HG02970 (cell line): ENCODE data around the gene DICER1.
"Not testable (repeated sequence)": the region's sequence is repeated elsewhere in the genome, so short reads cannot be mapped to it uniquely, and the experiment has no call there.

Experiments
- ATAC-seq: cut with Tn5 transposase; IDR thresholded peaks from one replicate; pipeline ENCODE4 v1.9.1; 2021; ENCODE audit warnings: mild to moderate bottlenecking, moderate library complexity, moderate number of reproducible peaks; ENCODE audit not compliant: unreplicated experiment, low FRiP score

The DICER1 gene

DNA sequence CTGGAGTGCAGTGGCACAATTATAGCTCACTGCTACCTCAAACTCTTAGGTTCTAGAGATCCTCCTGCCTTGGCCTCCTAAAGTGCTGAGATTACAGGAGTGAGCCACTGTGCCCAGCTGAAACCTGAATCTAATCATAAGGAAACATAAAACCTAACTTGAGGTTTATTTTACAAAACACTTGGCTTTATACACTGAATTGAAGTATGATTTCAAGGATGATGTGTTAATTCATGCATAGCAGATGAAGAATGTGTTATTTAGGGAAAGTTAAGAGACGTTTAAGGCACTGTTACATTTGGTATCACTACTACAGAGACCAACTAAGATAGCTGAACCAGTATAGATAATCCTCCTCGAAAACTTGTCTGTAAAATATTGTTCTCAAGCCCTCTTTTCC is 6.4 kb downstream of the DICER1 start:
- ATAC-seq = no peak

DNA sequence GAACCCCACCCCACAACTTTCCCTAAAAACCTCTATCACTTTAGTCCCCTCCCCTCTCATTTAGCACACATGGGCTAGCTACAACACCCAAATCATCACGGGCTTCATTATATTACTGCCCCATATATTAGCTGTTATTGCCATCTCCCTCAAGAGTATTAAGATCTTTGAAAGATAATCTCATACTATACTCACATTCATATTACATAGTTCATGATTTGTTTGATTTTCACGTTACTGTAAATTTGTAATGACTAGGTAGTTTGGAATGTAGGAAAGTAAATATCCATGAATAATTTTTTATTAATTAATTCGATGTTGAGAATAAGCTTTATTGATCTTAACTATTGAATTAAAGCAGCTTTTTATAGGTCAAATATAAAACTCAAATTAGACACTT is 7.9 kb downstream of the DICER1 start:
- ATAC-seq = no peak

DNA sequence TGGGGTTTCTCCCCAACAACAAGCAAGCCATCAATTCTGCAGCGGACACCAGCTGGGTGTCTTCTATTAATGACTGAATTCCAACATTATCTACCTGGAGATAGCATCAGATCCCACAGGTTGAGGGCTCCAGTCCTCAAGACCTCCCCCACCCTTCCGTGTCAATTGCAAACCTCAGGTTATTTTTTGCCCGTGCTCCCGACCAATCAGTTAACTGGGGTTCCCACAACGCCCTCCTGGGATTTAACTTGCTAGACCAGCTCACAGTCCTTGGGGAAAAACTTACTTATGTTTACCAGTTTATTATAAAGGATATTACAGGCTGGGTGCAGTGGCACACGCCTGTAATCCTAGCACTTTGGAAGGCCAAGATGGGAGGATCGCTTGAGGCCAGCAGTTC is 9.7 kb downstream of the DICER1 start:
- no peak for ATAC-seq

DNA sequence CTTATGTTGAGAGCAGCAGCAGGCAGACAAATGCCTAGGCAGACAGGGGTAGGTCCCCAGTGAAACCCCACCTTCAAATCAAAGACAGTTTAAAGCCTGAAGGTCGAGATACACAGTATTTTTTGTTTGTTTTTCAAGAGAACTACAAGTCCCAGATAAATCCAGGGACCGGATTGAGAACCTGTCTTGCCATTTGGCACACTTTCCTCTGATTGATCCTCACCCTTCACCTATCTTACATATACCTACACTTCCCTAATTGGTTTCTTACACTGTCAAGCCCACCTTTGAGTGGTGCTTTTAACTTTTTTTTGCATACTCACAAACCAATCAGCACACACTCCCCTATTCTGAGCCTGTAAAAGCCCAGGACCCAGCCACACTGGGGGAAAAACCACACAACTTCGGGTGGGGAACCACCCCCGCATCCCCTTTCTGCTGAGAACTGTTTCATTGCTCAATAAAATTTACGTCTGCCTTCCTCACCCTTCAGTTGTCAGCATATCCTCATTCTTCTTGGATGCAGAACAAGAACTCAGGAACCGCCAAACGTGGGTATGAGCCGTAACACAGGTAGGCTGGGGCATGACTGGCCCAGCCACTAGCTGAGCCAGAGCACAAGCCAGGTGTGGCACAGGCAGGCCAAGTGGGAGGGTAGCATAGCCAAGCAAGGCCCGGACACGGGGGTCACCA is 11.1 kb downstream of the DICER1 start:
- no peak for ATAC-seq

DNA sequence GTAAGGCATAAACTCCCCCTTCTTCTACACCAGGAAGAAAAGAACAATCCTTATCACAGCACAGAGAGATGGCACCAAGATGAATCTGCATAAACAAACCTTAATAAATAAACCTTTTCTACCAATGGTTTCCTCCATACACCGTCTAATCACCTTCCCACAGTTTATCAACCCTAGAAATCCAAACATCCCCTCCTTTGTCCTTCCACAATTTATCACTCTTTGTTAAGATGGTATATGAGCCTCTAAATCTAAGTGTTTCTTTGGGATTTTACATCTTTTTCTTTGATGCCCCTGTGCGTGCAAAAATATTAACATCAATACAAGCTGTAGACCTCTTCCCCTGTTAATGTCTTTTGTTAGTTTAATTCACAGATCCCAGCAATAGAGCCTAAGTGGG is 12.5 kb downstream of the DICER1 start:
- no peak for ATAC-seq

DNA sequence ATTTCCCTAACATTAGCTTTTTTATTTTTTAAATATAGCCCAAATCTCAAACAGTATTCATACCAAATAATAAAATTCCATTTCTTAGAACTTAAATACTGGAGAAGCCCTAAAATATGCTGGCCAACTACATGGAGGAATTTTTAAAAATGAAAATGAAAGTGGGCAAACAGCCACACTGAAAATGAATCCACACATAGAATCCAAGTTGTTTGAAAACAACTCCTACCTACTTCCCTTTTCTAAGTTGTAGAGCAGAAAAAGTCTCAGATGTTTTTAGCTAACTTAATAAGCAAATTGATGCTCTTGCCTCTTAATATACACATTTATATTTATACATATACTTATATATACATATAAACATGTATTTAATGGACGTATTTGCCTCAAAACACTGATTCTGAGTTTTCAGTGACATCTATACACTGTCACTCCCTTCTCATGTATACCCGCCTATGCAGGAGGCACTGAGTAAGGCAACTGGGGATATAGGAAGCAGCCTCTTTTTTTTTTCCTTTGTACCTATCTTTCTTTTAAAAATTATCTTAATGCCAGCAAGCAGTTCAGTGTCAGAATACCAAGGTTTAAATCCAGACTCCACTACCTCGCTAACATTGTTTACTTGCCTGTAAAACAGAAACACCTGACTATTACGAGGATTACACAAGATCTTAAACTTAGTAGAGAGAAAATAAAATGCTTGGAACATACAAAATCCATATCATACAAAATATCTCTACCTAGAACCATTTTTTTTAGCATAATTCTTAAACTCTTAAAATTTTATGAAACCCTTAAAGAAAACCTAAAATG is 13.3 kb downstream of the DICER1 start:
- ATAC-seq = no peak

DNA sequence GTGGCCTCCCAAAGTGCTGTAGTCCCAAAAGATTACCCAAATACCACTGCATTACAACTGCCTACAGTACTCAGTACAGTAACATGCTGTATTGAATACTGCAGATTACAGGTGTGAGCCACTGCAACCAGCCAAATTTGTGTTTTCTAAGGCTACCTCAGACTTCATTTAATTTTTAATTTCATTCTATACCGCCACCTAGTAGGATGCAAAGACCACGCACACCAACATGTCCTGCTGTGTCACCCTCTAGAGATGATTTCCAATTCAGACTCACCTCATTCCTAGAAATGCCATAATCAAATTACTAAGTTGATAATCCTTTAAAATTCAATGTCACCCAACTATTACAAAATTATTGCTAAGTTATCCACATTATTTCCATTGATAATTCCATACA is 15.1 kb downstream of the DICER1 start:
- no peak for ATAC-seq

DNA sequence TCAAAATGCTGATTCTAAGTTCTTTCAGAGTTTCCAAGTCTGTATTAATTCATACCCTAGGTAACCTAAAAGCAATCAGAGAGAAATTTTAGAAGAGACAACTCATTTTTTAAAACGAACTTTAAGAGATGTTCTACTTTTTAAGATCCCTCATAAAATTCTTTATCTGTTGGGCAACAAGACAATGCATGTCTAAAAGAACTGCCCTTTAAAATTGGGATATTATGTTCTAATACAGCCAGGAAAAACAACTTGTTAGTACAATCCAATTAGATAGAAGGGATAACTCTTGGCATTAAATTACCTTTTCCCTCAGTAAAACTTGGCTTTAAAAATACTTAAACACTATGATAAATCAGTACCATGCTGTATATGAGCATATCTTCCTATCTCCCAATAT is 15.6 kb downstream of the DICER1 start:
- no peak for ATAC-seq

DNA sequence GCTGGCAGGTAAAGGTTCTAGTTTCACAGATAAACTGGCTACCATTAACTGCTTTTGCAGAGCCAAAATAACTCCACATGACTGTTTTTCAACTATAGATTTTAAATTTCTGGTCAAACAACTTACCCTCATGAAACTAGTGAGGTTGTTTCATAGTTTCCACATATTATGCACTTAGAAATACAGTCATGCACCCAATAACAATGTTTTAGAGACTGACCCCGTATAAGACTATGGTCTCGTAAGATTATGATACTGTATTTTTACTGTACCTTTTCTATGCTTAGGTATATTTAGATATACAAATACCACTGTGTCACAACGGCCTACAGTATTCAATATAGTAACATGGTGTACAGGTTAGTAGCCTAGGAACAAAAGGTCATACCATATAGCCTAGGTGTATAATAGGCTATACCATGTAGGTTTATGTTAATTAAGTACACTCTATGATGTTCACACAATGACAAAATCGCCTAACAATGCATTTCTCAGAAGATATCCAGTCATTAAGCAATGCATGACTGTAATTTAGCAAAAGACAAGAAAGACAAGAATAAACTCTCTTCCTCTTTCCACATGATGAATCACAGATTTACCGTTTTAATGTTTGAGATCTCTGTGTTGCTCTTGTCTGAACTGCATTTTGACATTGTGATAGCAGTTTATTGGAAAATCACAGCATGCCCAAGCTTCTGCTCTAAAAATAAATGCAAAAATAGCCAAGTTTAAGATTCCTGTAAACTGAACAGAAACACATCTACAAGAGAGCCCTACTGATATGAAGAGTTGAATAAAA is 17.1 kb downstream of the DICER1 start:
- ATAC-seq = no peak

DNA sequence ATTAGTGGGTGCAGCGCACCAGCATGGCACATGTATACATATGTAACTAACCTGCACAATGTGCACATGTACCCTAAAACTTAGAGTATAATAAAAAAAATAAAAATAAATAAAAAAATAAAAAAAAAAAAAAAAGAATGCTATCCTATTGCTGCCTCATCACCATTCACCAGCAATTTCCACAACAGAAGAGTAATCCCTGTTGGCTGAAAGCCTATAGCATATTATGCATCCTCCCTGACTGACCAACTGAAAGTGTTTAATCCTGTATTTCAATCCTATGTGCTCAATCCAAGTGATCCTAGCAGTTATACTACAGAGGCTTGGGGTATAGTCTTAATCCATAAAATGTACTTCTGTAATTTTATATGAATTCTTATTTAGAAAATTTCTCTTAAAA is 18.5 kb downstream of the DICER1 start:
- no peak for ATAC-seq

DNA sequence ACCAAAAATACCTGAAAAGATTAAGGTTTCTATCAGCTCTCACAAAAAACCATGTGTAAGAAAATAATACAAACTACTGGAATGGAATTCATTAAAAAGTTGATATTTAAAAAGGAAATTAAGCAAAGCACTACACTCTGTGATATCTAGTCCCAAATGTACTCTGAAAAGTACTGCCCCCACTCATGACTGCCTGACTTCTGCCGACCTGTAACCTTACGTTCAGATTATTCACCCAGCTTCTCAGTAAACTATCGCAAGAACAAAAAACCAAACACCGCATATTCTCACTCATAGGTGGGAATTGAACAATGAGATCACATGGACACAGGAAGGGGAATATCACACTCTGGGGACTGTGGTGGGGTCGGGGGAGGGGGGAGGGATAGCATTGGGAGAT is 18.9 kb downstream of the DICER1 start:
- not testable (repeated sequence) for ATAC-seq

DNA sequence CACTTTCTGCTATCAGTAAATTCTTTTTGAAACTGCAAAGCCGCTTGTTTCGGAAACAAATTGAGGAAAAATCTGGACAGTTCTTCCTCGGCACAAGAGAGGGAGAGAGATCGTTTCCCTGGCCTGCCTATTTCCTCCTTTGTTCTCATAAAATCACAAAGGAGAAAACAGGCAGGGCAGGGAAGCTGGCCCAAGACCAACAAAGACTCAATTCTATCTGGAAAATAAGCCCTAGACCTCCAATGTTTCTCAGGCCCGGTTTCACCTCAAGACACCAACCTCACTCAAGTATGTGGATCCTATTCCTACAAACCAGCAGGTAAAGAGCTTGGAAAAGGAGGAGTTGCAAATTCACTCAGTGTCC is 19.5 kb downstream of the DICER1 start:
- ATAC-seq = no peak

DNA sequence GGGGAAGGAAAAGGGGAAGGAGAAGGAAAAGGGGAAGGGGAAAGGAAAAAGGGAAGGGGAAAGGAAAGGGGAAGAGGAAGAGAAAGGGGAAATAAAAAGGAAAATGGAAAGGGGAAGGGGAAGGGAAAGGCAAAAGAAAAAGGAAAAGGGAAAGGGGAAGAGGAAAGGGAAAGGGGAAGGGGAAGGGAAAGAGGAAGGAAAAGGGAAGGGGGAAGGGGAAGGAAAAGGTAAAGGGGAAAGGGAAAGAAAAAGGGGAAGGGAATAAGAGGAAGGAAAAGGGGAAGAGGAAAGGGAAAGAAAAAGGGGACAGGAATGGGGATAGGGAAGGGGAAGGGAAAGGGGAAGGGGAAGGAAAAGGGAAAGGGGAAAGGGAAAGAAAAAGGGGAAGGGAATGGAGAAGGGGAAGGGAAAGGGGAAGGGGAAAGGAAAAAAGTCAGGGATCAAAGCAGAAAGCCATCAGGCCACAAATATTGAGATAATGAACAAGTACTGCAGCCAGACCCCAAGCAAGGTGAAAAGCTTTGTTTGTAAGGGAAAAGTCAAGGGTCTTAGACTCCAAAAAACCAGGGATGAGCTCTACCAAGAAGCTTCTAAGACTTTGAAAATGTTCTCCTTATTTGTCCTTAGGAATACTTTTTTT is 20.0 kb downstream of the DICER1 start:
- ATAC-seq = no peak

DNA sequence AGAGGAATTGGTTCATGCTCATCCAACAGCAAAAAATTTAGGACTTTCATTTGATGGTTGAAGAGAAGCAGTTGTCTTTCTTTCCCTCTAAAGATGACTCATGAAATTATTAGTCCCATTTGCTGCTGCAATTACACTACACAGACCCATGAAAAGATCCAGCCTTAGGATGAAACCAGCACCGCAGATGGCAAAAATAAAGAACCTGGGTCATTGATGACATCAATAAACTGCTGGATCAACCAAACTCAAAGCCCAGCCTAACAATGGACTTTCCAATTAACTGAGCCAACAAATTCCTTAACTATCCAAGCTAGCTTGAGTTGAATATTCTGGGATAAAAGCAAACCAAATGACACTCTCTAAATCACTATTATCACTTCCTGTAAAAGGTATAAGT is 20.7 kb downstream of the DICER1 start:
- no peak for ATAC-seq

DNA sequence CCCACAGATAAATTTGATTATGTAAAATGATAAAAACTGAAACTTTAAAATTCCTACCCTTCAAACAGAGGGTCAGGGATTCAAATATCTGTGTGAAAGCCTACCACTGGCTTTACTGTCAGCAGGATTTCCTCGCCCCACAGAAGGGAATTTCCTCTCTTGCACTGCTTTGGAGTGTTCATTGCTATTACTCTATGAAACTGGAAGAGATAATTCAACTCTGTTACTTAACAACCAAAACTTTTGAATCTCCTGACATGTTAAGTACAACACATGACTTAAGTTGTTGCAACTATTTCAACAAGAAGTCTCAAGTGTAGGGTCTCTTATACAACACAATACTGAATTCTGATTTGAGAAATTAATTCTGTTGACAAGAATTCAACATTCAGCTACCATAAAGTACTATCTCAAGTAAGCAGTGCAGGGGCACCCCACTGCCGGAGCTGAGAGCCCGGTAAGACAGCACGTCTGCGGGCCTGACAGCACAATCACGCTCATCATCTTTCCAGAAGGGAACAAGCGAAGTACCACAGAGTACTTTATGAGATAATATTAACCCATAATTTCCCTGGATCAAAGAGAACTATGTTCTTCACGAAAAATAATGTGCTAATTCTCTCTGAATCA is 22.9 kb downstream of the DICER1 start:
- ATAC-seq = no peak

DNA sequence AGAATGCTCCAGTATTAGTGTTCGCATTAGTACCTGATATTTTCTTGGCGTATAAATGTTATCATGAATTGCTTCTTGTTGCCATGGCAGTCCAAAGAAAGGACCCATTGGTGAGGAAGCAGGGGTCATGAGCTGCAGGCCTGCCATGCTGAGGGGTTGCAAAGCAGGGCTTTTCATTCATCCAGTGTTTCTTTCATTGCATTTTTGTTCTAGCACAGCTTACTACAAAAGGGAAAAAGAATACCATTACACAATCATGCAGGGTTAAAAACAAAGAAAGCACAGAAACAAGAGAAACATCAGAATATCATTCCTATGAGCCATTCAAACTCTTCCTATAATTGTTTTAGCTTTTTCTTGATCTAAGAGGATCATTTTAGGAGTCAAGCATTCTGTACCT is 24.0 kb downstream of the DICER1 start:
- no peak for ATAC-seq

DNA sequence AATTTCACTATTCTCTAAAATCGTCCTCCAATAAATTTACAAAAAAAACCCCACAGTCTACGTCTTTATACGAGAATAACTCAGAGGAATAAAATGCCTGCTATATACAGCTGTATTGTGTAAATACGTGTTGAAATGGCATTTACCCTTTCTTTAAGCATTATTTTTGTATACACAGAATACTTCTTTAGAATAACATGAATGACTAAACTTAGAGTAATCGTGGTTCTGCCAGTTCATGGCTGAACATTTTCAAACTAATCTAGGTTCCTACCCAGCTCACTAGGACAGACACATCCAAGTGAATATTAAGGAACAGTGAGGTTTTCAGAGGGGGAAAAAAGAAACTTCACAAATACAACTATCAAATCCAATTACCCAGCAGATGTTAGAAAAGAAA is 24.6 kb downstream of the DICER1 start:
- ATAC-seq = no peak

DNA sequence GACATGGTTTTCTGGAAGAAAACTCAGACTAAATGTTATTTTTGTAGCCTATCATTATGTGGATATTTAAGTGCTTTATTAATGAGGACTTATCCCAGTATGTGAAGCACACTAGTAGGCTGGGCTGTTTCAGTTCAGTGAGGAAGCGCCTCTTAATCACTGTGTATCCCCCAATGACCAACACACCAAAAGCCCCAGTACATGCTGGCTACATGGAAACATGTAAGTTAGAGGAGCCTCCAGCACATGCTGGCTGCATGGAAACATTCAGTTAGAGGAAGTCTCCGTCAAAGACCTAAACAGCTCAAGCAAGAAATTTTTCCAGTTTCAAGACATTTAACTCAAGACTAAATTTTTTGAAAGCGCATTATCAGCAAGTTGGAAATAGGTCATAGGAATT is 26.8 kb downstream of the DICER1 start:
- ATAC-seq = no peak

DNA sequence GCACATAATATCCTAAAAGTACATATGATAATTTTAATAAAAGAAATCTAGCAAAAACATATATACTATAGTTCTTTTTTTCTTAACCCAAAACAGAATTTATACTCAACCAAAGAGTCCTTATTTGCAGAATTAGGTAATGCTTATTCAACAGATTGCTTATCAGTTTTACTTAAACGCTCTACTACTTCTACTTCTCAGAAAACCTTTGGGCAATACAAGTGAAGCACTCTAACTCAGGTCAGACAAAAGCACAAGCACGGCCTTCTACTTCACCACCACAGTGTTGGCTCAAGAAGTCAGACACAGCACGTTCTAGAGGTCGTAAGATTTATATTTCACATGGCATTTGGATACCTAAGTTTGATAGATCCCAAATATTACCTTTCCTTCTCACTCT is 29.2 kb downstream of the DICER1 start:
- ATAC-seq = no peak

DNA sequence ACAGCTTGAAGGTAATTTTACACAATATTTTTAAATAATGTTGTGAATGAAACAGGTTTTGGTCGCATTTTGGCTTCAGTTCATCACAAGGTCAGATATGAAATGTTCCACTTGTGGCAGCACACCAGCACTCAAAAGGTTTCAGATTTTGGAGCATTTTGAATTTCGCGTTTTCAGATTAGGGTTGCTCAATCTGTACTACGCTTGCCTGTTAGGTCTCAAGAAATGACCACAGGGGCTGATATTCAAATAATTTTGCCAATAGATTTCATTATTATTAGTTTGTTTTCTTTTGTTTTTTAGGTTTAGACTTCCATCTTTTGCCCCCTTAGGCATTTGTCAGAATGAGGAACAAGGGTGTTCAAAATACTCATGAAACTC is 29.8 kb downstream of the DICER1 start:
- no peak for ATAC-seq
